Measurements from ENCODE around the gene SPAG16. TPM values are rescaled to one million over a fixed set of nuclear protein-coding genes. Genes with fewer than 3 reads are reported as not detected.

The SPAG16 gene
- total RNA-seq, 1 experiment from 2014 or later, result 30.0 TPM

DNA sequence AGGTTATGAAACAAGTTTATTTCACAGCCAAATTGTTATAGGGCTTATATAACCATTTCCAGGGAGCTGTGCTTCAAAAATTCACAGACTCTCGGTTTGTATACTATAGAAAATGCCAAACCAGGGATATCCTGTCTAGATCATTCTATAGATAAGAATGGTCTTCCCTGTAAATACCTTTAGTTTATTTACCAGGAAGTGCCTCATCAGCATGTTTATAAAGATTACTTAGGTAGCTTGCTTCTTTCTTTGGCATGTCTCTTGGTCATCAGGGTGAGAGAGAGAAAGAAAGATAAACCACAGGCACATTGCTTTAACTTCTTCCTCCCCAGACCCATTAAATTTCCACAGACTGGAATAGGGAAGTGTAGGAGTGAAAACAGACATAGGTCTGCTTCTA, 439.4 kb downstream of the SPAG16 start:
- H3K9me2 ChIP-seq (ENCODE audit: insufficient read depth), result no peaks in the 10 kb centered on the region
- no peak for TF ChIP-seq EZH2 (IDR thresholded peaks at IDR 0.05; ENCODE audit: low read depth)
- TF ChIP-seq, protein P1, sequence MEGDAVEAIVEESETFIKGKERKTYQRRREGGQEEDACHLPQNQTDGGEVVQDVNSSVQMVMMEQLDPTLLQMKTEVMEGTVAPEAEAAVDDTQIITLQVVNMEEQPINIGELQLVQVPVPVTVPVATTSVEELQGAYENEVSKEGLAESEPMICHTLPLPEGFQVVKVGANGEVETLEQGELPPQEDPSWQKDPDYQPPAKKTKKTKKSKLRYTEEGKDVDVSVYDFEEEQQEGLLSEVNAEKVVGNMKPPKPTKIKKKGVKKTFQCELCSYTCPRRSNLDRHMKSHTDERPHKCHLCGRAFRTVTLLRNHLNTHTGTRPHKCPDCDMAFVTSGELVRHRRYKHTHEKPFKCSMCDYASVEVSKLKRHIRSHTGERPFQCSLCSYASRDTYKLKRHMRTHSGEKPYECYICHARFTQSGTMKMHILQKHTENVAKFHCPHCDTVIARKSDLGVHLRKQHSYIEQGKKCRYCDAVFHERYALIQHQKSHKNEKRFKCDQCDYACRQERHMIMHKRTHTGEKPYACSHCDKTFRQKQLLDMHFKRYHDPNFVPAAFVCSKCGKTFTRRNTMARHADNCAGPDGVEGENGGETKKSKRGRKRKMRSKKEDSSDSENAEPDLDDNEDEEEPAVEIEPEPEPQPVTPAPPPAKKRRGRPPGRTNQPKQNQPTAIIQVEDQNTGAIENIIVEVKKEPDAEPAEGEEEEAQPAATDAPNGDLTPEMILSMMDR (conservative IDR thresholded peaks at IDR 0.05), result no peak
- no peaks in the 10 kb centered on the region for H4K20me1 ChIP-seq (ENCODE audit: insufficient read depth)
- intact Hi-C loops (cut with micrococcal nuclease; ENCODE audit: unreplicated experiment), result no loop called here
- no peak for DNase-seq
- H3K27ac ChIP-seq, result no peak overlapping the region
- no peak overlapping the region for H3K4me3 ChIP-seq
- H2AFZ ChIP-seq, result no peak overlapping the region
- no peaks in the 10 kb centered on the region for H3K9me3 ChIP-seq (ENCODE audit: insufficient read depth, low read depth)
- 0 out of 2 replicates have a peak, but pooled peaks cover 8% of the 10 kb centered on the region for H3K4me1 ChIP-seq (replicated peaks; ENCODE audit: insufficient read depth)
- H3K36me3 ChIP-seq (ENCODE audit: low read depth), result no peaks in the 10 kb centered on the region
- no TSS peak for BruUV-seq (replicated peaks)
- no peaks in the 10 kb centered on the region for H3K27me3 ChIP-seq (ENCODE audit: insufficient read depth, low read depth)
- H3F3A ChIP-seq (ENCODE audit: insufficient read depth, low read depth), result no peaks in the 10 kb centered on the region
- CTCF ChIA-PET, result no interaction called here
- no peaks in the 10 kb centered on the region for H3K79me2 ChIP-seq (ENCODE audit: low read depth)
- POLR2A ChIA-PET (ENCODE audit: unreplicated experiment), result interaction anchor here (0.6 kb wide), 1 partner anchor 100 kb away, joined by 3 read pairs; no protein-coding TSS in a partner anchor
- no peak overlapping the region for H3K4me2 ChIP-seq

DNA sequence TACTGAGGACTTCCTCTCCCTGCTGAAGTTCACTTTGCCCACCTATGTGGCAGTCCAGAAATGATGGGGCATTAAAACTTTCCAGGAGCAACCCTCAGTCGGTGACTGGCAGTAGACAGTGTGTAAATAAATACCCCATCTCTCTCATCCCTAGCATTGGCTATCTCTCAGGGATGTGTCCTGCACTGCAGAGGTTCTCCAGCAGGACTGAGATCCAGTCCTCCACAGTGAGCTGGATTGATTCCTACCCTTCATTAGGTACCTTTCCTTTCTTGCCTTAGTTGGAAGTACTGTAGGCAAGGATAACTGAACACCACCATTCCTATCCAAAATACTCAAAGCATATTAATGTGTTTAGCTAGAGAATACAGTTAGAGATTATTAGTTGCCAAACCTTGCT, 441.8 kb downstream of the SPAG16 start:
- no peak overlapping the region for H2AFZ ChIP-seq
- POLR2A ChIA-PET (ENCODE audit: unreplicated experiment), result no interaction called here
- BruUV-seq (replicated peaks), result no TSS peak

DNA sequence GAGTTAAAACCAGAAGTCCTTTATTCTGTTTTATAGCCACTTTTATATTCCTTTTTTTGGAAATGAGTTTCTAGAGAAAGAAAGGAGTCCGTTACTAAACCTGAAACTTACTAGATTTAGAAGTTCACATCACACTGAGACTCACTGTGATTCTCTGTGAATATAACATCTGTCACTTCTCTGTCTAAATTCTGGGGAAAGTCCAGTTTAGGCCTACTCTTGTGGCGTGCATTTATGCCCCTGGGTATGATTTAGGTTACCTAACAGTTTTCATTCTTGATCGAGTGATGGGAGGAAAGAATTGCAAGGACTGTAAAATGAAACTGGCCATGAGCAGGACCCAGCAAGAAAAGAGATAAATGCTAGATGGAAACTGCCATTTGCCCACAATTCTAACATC, 449.6 kb downstream of the SPAG16 start:
- Histone ChIP-seq H3F3A (ENCODE audit: insufficient read depth, low read depth) (no peaks in the 10 kb centered on the region), H3K27me3 (ENCODE audit: insufficient read depth, low read depth) (no peaks in the 10 kb centered on the region), H3K36me3 (ENCODE audit: low read depth) (no peaks in the 10 kb centered on the region), H3K4me2 (no peak overlapping the region), H3K4me3 (no peak overlapping the region), H3K27ac (no peak overlapping the region), H3K4me1 (replicated peaks; ENCODE audit: insufficient read depth) (no peaks in the 10 kb centered on the region), H3K79me2 (ENCODE audit: low read depth) (no peaks in the 10 kb centered on the region), H2AFZ (no peak overlapping the region), H3K9me3 (ENCODE audit: insufficient read depth, low read depth) (no peaks in the 10 kb centered on the region), H3K9me2 (ENCODE audit: insufficient read depth) (no peaks in the 10 kb centered on the region), H4K20me1 (ENCODE audit: insufficient read depth) (no peaks in the 10 kb centered on the region)
- ChIA-PET CTCF (no interaction called here), POLR2A (ENCODE audit: unreplicated experiment) (no interaction called here)
- no peak for TF ChIP-seq EZH2 (IDR thresholded peaks at IDR 0.05; ENCODE audit: low read depth)
- TF ChIP-seq, protein P1 (conservative IDR thresholded peaks at IDR 0.05), result no peak
- no peak for DNase-seq
- intact Hi-C loops (cut with micrococcal nuclease; ENCODE audit: unreplicated experiment), result no loop called here
- BruUV-seq (replicated peaks), result no TSS peak

More for the DNA sequence above, 441.8 kb downstream of the SPAG16 start:
- no peaks in the 10 kb centered on the region for H3K27me3 ChIP-seq (ENCODE audit: insufficient read depth, low read depth)
- no peak for DNase-seq
- H3K27ac ChIP-seq, result no peak overlapping the region
- H3K9me3 ChIP-seq (ENCODE audit: insufficient read depth, low read depth), result no peaks in the 10 kb centered on the region
- no peaks in the 10 kb centered on the region for H4K20me1 ChIP-seq (ENCODE audit: insufficient read depth)
- CTCF ChIA-PET, result no interaction called here
- H3F3A ChIP-seq (ENCODE audit: insufficient read depth, low read depth), result no peaks in the 10 kb centered on the region
- H3K9me2 ChIP-seq (ENCODE audit: insufficient read depth), result no peaks in the 10 kb centered on the region
- H3K4me2 ChIP-seq, result no peak overlapping the region
- intact Hi-C loops (cut with micrococcal nuclease; ENCODE audit: unreplicated experiment), result no loop called here
- H3K79me2 ChIP-seq (ENCODE audit: low read depth), result no peaks in the 10 kb centered on the region
- TF ChIP-seq, protein P1 (conservative IDR thresholded peaks at IDR 0.05), result no peak
- TF ChIP-seq EZH2 (IDR thresholded peaks at IDR 0.05; ENCODE audit: low read depth), result no peak
- 0 out of 2 replicates have a peak, but pooled peaks cover 8% of the 10 kb centered on the region for H3K4me1 ChIP-seq (replicated peaks; ENCODE audit: insufficient read depth)
- H3K4me3 ChIP-seq, result no peak overlapping the region
- no peaks in the 10 kb centered on the region for H3K36me3 ChIP-seq (ENCODE audit: low read depth)

All from PC-9 (cell line).